NCI-H2081 (cell line): ENCODE measurements around the gene IFNLR1.

Source experiments
- DNase-seq, 2 experiments: peaks; one replicate each; lab custom pipeline; 2025; lab: John Stamatoyannopoulos, UW

Gene IFNLR1

DNA sequence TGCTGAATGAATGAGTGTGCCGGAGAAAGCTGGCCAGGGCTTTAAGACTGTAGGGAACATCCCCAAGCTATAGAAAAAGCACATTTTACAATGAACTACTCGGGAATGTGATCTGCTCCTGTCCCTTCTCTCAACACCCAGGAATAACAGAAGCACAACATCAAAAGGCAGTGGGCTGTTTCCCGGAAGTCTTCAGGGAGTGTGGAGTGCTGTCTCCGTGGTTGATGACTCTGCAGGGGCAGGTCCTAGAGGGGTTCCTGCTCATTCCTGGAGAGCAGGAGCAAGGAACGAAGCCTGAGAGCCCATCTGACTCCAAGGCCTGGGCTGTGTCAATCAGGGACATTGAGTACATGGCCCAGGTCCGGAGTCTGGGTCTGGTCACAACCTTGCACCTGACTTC lies 39.3 kb downstream of the IFNLR1 start:
- DNase-seq = no peak

DNA sequence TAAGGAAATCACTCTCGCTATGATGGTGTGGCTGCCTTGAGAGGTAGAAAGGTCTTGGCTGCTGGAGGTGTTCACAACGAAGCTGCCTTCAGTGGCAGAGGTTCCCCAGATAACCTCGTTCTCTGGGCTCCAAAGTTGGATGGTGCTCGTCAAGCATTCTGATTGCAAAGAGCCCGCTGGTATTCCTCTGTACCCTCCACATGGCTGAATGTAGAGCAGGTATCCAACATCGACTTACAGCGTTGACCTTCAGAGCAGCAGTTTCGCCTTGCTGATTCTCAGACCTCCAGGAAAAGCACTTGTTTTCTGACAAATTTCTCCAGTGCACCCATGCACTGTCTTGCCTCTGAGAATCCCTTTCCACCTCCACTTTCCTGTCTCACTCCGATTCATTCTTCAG lies 39.9 kb downstream of the IFNLR1 start:
- no peak for DNase-seq

DNA sequence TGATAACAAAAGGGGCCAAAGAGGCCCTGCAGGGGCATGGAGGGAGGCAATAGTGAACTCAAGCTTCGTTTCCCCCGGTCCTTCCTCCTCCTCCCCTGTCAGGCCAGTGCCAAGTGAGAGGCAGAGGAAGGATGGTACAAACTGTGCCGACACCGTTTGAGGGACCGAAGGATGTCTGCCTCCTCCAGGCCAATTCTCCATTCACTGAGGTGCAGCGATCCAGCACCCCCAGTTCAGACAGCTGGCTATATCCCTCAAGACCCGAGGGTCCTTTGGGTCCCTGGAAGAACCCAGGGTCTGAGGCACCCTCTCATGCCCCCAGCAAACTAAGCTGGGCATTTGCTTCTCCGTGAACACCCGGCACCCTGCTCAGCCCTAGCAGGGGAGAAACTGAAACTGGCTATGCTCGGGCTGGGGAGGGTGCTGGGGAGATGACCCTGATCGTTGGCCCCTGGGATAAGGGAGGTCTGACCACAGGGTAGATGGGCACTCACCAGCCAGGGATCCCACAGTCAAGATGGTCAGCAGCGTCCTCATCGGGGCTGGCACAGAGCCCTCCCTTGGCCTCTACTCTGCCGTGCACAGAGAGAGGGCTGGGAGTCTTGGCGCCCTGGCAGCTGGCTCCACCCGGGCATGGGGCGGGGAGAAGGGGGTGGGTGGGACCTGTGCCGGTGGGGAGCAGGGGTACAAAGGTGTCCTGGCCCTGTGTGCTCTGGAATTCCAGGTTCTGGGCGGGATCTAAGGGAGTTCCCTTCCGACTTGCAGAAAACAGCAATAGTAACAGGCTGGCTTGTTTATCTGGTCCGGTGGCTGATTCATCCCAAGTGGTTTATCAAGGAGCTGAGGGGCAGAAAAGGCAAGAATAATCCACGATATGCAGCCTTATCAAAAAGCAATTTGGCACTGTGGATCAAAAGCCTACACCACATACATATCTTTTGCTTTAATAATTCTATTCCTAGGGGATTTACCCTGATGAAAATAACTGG lies 44.2 kb downstream of the IFNLR1 start, which contains the start of gene IL22RA1:
Gene IL22RA1, minus strand, starts transcription at position 595 of the 989 bp plus-strand sequence. Its CDS starts 58 bp downstream, at position 537.
- DNase-seq = no peak

DNA sequence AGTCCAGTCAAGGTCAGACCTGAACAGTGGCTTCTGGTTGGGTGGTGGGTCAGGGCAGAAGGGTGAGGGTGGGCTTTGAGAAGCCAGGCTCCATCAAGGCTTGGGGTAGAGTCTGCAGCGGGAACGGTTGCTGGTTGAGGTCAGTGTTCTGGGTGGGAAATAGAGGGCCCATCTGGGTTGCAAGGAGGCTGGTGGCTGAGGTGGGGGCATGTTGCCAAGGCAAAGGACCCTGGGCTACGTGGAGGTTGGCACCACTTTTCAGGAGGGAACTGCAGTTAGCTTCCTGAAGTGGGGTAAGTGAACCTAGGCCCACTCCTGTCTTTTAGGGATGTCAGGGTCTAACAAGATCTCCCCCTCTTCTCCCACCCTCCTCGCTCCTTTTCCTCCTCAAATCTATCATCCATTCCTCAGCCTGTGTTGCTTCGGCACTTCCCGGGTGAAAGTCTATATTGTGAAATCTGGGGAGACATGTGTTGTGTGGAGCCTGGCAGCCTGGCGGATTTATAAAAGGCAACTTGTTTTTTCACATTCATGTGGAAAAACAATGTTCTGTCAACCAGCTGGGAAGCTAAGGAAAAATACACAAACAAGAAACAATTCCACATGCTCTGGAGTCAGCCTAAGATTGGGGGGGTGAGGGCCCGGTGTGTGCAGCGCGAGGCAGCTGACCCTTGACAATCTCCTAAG lies 45.6 kb downstream of the IFNLR1 start:
- DNase-seq = no peak

DNA sequence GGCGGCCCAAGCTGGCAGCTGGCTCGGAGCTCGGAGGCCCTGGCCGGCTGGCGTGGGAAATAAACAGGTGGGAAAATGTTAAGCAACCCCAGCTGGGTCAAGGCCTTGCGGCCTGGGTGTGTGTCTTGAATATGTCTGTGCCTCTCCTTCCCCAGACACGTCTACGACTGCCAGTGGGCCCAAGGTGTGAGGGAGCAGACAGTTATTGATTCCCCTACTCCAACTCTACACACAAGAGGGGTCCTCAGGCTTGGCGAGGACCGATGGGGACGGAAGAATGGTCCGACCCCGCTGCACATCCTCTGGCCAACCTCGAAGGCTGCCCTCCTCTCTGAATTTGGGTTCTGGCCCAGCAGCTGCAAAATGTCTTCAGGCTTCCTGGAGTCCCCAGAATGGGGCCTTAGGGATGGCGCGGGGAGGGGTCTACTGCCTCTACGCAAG lies 46.3 kb downstream of the IFNLR1 start:
- DNase-seq = no peak

DNA sequence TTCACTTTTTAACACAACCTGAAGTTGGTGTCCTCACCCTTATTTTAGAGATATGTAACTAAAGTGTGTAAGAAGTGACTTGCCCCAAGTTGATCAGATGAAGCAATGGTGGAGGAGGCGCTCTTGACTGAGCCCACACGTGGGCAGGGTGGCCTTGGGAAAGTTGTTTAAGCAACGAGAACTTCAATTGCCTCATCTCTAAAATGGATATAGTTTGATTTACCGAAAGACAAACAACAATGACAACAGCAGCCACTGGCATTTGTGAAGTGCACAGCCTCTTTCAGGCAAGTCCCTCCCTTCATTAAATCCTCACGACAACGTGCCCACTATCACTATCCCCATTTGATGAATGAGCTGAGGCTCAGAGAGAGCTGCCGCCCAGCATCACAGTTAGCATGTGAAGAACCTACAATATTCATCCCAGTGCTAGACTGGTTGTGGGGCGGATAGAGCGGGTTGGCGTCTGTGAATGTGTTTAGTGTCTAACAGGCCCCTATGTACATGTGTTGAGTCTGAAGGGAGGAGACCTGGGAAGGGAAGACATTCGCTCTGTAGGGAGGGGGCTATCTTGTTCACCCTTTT lies 47.2 kb downstream of the IFNLR1 start:
- DNase-seq = no peak

DNA sequence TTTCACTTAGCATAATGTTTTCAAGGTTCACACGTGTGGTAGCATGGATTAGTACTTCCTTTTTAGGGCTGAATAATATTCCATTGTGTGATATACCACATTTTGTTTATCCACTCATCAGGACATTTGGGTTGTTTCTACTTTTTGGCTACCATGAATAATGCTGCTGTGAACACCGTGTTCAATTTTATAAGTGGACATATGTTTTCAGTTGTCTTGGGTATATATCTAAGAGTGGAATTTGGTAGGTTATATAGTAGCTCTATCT lies 47.9 kb downstream of the IFNLR1 start:
- DNase-seq = no peak

DNA sequence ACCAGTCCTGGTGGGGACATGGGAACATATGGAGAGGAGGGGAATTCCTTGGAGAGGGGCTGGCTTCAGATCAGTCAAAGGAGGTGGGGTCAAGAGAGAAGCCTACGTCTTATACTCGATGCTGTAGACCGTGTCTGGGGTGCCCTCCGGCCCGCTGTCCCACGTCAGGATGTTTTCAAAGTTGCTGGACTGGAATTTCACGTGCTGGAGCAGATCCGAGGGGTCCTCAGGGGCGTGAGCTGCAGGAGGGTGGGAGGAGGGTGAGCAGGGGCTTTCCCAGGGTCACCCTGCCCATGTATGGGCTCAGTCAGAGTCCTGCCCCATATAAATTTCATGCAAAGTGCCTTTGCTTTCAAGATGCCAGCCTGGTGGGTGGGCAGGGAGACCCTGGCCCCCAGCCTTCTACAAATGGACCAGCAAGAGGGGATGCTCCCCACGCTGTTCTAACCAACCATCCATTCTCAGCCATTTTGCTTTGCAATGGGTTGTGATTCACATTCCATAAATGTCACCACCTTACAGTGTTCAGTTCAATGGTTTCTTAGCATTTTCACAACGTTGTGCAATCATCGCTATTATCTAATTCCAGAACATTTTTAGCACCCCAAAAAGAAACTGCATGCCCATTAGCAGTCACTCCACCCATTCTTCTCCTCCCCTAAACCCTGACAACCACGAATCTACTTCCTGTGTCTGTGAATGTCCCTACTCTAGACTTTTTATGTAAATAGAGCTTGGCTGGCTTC lies 48.4 kb downstream of the IFNLR1 start:
- DNase-seq = no peak

DNA sequence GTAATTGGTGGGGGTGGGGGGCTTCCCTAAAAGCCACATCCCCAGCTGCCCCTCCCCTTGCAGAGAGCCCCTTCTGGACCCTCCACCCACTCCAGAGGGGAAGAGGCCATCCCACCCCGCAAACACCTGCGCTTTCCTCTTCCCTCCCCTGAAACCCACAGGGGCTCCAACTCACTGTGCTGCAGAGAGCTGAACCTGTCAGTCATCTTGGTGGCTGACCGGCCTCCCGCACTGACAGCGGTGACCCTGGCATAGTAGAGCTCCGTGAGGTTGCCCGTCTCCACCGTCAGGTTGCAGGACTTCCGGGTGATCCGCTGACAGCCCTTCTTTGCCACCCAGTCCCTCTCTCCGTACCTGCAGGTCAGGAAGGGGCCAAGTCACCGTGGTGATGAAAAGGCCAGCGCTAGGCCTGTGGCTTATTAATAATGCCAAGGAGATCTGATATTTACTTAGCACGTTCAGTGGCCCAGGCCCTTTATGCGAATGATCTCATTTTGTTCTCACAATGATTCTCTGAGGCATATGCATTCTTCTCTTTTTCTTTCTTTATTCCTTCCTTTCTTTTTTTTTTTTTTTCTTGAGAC lies 50.0 kb downstream of the IFNLR1 start:
- no peak for DNase-seq

DNA sequence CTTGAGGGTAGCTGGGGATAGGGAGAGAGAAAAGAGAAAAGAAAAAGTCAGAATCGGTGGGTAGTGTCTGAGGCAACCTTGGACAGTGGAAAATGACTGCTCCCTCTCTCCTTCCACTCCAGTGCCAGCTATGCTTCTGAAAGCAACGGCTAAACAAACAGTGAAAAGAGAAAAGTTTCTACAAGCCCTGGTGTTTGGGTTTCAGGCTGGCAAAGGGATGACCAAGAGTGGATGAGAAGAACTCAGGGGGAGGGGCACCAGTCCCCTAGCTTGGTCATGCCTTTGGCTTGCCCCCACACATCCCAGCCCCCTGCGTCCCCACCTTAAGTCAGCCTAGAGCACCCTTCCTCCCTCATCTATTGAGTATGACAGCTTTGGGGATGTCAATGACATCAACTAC lies 52.7 kb downstream of the IFNLR1 start:
- DNase-seq = no peak

DNA sequence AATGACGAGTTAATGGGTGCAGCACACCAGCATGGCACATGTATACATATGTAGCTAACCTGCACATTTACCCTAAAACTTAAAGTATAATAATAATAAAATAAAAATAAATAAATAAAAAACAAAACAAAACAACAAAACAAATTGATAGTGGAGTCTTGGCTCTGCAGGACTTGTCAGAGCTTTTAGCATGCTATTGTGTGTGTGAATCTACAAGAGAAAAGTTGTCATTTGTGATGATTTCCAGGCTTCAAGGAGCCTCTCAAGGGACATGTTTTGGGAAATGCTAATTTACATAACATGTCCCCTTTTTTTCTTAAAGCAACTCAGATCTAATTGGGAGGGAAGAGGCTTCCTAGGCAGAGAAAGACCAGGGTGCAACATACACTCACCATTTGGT lies 53.3 kb downstream of the IFNLR1 start:
- no peak for DNase-seq

DNA sequence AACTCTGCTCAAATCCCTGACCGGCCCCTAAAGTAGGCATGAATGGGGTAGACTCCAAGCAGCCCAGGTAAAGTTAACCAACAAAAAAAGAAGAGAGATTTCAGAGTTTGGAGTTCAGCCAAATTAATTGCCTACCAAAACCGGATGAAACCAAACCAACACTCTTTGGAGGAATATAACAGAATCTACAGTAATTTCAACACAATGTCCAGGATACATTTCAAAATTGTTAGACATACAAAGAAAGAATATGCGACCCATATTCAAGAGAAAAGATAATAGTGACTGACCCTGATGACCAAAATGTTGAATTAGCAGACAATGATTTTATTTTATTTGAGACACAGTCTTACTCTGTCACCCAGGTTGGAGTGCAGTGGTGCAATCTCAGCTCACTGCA lies 56.7 kb downstream of the IFNLR1 start:
- no peak for DNase-seq

DNA sequence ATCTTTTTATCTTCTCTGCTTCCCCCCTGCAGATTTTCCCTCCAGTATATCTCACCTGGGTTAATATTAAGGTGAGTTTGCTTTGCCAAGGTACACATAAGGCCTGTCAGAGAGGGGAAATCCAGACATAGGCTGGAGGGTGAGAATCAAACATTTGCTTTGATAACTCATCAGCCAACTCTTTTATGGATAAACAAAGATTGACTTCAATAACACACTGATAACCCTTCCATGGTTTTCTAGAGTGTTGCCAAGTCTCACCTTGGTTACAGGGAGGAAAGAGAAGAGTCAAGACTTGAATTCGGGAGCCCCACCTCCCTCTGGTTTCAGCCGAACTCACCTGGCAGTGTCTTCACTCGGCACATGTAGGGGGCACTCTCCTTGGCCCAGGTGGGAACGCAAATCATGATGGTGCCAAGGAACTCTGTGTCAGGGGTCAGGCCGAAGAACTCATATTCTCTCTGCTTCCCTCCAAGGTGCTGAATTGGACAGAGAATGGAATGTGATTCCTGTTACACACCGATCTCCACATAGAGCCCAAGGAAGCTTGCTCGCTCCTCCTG lies 59.2 kb downstream of the IFNLR1 start:
- DNase-seq = no peak

DNA sequence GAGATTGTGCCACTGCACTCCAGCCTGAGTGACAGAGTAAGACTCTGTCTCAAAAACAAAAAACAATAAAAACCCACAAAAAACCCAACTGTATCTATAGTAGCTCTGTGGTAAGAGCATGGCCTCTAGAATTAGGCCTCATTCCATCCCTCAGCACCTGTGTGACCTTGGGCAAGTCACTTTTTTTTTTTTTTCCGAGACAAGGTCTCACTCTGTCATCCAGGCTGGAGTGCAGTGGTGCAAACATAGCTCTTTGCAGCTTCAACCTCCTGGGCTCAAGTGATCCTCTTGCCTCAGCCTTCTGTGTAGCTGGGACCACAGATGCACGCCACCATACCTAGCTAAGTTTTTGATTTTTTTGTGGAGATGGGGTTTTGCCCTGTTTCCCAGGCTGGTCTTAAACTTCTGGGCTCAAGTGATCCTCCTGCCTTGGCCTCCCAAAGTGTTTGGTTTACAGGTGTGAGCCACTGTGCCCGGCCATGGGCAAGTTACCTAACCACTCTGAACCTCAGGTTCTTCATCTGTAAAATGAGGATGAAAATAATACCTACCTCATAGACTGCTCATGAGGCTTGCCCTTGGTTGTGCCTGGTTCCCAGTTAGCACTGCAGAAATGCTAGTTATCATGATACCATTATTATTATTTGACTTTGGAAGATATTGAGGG lies 59.8 kb downstream of the IFNLR1 start:
- no peak for DNase-seq

DNA sequence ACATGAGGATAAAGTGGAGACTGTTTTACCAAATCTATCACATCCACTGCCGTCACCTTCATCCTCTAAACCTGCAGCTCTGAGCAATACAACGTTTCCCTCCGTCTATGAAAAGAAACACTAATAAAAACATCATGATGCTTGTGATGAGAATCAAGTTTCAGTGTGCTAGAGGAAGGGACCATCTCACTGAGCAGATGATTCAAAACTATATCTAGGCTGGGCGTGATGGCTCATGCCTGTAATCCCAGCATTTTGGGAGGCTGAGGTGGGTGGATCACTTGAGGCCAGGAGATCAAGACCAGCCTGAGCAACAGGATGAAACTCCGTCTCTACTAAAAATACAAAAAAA lies 60.4 kb downstream of the IFNLR1 start:
- DNase-seq = no peak

DNA sequence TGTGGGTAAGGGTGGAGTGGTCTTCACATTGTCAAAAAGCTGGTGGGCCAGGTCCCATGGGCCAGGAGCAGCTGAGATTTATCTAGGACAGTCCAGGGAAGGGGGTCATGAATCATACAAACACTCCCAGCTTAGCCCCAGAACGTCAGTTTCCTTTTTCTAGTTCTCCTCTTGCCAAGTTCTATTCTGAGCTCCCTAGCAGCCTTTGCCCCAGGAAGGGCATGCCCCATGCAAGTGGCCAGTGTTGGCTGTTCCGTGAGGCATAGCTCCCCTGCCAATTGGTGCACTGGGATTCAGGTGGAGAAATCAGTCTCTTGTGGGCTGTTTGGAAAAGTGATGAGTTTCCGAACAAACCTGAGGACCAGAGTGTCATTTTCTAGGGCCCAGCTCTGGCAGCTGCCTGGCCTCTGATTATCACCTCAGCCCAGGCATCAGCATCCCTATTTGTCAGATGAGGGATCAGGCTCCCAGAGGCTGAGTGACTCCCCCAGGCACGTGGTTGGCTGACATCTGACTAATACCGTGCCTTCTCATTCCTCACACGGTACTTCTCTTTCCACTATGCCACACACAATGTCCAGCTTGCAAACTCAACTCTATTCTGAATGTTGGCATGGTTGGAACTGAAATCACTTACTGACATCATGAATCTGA lies 60.9 kb downstream of the IFNLR1 start:
- DNase-seq = no peak

DNA sequence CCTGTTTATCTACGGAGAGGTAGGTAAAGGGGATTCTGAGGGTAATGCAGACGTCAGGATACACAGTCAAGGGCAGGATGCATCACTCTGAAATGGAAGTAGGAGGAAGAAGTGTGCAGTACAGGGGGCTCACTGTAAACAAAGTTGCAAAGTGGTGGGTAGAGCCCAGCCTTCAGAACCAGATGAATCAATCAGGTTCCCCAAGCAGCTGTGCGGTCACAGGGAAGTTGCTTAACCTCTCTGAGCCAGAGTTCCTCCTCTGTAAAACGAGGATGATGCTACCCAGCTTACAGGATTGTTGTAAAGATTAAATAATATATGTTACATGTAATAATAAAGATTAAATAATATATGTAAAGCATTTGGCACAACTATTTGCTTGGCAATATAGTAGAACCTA lies 61.6 kb downstream of the IFNLR1 start:
- no peak for DNase-seq

DNA sequence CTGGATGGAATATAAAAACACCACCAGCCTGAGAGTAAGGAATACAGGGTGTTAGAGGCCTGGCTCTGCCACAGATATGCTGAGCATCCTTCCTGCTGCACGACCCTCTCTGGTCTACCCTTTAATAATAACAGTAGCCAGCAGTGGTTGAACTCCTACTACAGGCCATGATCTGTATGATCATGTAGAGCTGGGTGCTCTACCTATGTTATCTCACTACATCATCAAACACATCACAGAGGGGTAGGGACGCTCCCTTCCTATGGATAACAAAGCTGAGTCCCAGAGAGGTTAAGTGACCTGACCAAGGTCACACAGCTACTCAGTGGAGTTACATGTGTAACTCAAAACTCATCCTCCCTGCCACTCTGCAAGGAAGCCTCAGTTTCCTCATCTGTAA lies 62.1 kb downstream of the IFNLR1 start:
- no peak for DNase-seq

DNA sequence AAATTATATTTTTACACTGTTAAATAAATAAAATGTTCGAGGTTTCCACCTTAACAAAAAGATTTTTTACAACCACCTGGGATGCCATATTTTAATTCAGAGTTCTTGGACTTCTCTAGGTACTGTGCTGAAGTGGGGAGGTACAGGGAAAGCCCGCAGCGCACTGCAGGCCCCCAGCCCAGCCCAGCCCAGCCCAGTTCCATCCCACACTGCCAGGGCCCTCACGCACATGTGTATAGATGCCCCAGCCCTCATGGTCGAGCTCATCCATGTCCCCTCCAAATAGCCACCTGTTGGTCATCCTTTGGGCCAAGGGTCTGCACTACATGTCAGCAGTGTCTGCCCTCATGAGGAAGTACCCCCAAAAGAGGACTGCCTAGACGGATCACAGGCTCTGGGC lies 63.5 kb downstream of the IFNLR1 start:
- no peak for DNase-seq

DNA sequence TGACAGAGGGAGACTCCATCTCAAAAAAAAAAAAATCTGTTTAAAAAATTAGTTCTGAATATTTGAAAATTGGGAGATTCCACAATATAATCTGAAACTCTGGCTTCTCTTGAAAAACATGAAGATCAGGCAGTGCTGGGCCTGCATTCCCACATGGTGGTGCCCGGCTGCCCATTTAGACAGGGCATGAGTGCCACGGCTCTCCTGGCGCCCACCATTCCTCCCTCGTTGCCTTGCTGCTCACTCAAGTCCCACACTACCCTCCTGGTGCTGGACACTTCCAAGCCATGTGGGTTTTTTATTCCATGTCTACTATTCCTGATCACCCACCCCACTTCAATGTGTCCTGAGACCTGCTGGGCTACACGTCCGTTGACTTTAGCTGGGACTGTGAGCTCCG lies 64.3 kb downstream of the IFNLR1 start:
- DNase-seq = no peak

DNA sequence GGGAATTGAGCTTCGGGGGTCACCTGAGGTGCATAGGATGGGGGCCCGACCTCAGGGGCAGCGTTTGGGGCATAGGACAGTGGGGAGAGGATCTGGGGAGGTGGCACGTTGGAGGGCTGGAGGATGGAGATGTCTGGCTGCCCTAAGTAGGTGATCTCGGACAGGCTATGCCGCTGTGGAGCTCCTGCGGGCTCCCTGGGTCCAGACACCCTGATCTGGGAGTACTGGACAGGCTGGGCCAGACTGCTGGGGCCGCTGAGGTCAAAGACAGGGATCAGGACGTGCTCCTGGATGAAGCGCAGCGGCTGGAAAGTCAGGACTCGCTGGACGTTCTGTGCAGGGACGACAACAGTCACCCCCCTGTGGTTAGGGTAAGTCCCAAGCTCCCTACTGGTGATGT lies 65.7 kb downstream of the IFNLR1 start:
- DNase-seq = no peak
